Heart left ventricle (tissue), 13 donors: ENCODE measurements around the gene RAPGEFL1.

Experiments used
- CTCF ChIP-seq, 12 donors: fragments of 200-600 bp; sonication (generic) in 4 of 12; IDR thresholded peaks; one replicate each; pipeline versions ENCODE4 v1.5.0 to v1.8.0; 2018 to 2022; ENCODE audit warnings: antibody characterized with exemption in 12 of 12, mild to moderate bottlenecking in 5 of 12
- POLR2A ChIP-seq, 2 donors: fragments of 450-650 bp; IDR thresholded peaks; one replicate each; pipeline ENCODE4 v1.6.1; 2017; ENCODE audit warnings: antibody characterized with exemption in 2 of 2, mild to moderate bottlenecking in 2 of 2, moderate library complexity in 2 of 2
- donor health status: ischemic (EF 13 %, LVEDD 7.1; RV severe dilation, severe dysfunction).
- donor health status: DM: no; HTN: yes; CAD: no.
- donor health status: DM: no; HTN: no; CAD: no.
- donor health status: ischemic (EF 25% LVEDD 6.9; RV normal size, moderate dysfunction).
- donor health status: ischemic (EF 25% LVEDD 5.7; RV mildly dilated, moderate dysfunction).
- donor health status: ischemic (EF 35%, LVEDD 5.7; RV mildly dilated, moderate dysfunction).
- donor health status: nonischemic (EF 11% LVEDD 7.7; RV severe dilation, severe dysfunction).
- donor health status: DM: yes; HTN: yes; CAD: no.
- donor health status: PGD.
- donor health status: ischemic (EF 29% LVEDD 5.4; RV normal size, mild dysfunction).
- donor health status: nonischemic (EF 23%, LVEDD 6.1; RV moderate dilation, normal function).

- TF ChIP-seq POLR2A (IDR thresholded peaks at IDR 0.05) (no peak), CTCF (IDR thresholded peaks at IDR 0.05) (no peak)
These were observed 43.1 kb upstream of the RAPGEFL1 start for GRCh38 chr17:40134184-40134583.
